Suprapubic skin (tissue), 4 donors: Measurements from ENCODE around the gene SPNS1.

Source experiments
- EP300 ChIP-seq: sonication (generic); formaldehyde crosslinking; IDR thresholded peaks from one replicate; pipeline ENCODE4 v1.6.1; 2017; ENCODE audit warnings: antibody characterized with exemption
- POLR2A ChIP-seq, 2 donors: fragments of 450-650 bp; IDR thresholded peaks; one replicate each; pipeline ENCODE4 v1.6.1; 2017; ENCODE audit warnings: antibody characterized with exemption in 2 of 2, mild to moderate bottlenecking in 2 of 2, moderate library complexity in 2 of 2
- POLR2AphosphoS5 ChIP-seq, 3 donors: sonication (generic); formaldehyde crosslinking; IDR thresholded peaks; one replicate each; pipeline ENCODE4 v1.6.1; 2017; ENCODE audit warnings: antibody characterized with exemption in 3 of 3
- TF ChIP-seq, protein P1 (sequence below), 2 donors: fragments of 200-600 bp in 1 of 2; fragments of 450-650 bp in 1 of 2; sonication (generic) in 1 of 2; IDR thresholded peaks; one replicate each; pipeline ENCODE4 v1.5.1; 2016 to 2019; ENCODE audit warnings: antibody characterized with exemption in 2 of 2, mild to moderate bottlenecking in 1 of 2, moderate library complexity in 1 of 2

DNA sequence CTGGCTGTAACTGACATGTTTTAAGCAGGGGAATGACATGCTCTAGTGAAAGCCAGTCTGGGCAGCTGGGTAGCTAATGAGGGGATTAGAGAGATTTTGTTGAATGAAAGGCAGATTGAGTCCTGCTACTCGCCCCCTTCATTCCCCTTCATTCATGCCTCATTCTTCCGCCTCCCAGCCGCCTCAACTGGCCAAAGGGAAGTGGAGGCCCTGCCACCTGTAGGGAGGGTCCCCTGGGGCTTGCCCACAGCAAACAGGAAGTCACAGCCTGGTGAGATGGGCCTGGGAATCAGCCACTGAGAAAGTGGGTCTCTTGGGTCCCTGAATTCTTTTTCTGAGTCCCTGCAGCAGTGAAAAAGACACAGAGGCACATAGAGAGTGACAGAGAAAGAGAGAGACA, 43.9 kb upstream of the SPNS1 start:
- TF ChIP-seq, protein P1, sequence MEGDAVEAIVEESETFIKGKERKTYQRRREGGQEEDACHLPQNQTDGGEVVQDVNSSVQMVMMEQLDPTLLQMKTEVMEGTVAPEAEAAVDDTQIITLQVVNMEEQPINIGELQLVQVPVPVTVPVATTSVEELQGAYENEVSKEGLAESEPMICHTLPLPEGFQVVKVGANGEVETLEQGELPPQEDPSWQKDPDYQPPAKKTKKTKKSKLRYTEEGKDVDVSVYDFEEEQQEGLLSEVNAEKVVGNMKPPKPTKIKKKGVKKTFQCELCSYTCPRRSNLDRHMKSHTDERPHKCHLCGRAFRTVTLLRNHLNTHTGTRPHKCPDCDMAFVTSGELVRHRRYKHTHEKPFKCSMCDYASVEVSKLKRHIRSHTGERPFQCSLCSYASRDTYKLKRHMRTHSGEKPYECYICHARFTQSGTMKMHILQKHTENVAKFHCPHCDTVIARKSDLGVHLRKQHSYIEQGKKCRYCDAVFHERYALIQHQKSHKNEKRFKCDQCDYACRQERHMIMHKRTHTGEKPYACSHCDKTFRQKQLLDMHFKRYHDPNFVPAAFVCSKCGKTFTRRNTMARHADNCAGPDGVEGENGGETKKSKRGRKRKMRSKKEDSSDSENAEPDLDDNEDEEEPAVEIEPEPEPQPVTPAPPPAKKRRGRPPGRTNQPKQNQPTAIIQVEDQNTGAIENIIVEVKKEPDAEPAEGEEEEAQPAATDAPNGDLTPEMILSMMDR (IDR thresholded peaks at IDR 0.05), result no peak
- TF ChIP-seq POLR2AphosphoS5 (IDR thresholded peaks at IDR 0.05) (no peak), POLR2A (IDR thresholded peaks at IDR 0.05) (no peak), EP300 (no peak)
